OCI-LY3 (cell line): ENCODE results near the gene IL4R.

Experiments
- EZH2phosphoT487 ChIP-seq: fragments of 200-600 bp; shearing (Covaris generic); IDR thresholded peaks from 2 replicates; pipeline ENCODE4 v1.6.1; 2018; ENCODE audit warnings: antibody characterized with exemption, mixed run types, low read depth
- TF ChIP-seq, protein P1 (sequence below): fragments of 200-600, 300-600 bp; sonication (generic); IDR thresholded peaks from 2 replicates; pipeline ENCODE4 v1.5.1; 2014; ENCODE audit warnings: antibody characterized with exemption, low read length, low read depth

GRCh38 chr16:27275394-27275793 is 38.4 kb upstream of the IL4R start:
- TF ChIP-seq, protein P1, sequence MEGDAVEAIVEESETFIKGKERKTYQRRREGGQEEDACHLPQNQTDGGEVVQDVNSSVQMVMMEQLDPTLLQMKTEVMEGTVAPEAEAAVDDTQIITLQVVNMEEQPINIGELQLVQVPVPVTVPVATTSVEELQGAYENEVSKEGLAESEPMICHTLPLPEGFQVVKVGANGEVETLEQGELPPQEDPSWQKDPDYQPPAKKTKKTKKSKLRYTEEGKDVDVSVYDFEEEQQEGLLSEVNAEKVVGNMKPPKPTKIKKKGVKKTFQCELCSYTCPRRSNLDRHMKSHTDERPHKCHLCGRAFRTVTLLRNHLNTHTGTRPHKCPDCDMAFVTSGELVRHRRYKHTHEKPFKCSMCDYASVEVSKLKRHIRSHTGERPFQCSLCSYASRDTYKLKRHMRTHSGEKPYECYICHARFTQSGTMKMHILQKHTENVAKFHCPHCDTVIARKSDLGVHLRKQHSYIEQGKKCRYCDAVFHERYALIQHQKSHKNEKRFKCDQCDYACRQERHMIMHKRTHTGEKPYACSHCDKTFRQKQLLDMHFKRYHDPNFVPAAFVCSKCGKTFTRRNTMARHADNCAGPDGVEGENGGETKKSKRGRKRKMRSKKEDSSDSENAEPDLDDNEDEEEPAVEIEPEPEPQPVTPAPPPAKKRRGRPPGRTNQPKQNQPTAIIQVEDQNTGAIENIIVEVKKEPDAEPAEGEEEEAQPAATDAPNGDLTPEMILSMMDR = no peak
- TF ChIP-seq EZH2phosphoT487 = no peak
